Endothelial cell of umbilical vein (primary cell): ENCODE results near the gene WDR37.

ENCODE experiments used
- EZH2 ChIP-seq: IDR thresholded peaks from 2 replicates; pipeline ENCODE4 v1.6.1; 2012; ENCODE audit warnings: borderline replicate concordance, low read depth, mild to moderate bottlenecking, moderate library complexity, low read length, inconsistent platforms; ENCODE audit not compliant: severe bottlenecking
- JUN ChIP-seq: IDR thresholded peaks from 2 replicates; pipeline ENCODE4 v1.6.1; 2011; ENCODE audit warnings: borderline replicate concordance, low read depth; ENCODE audit not compliant: insufficient read length, insufficient read depth
- MYC ChIP-seq: IDR thresholded peaks from one replicate; pipeline ENCODE4 v1.6.1; 2011; ENCODE audit warnings: mild to moderate bottlenecking, low read depth, low read length
- POLR2A ChIP-seq: IDR thresholded peaks from 2 replicates; pipeline ENCODE4 v1.6.1; 2012; ENCODE audit warnings: low read depth, mild to moderate bottlenecking, control low read depth, low read length
- POLR2AphosphoS5 ChIP-seq: IDR thresholded peaks from 2 replicates; pipeline ENCODE4 v1.6.1; 2012; ENCODE audit warnings: low read depth, mild to moderate bottlenecking, control low read depth, low read length, moderate library complexity; ENCODE audit not compliant: insufficient read depth
- TF ChIP-seq, protein P1 (sequence below), 2 donors: IDR thresholded peaks; 1 replicate in 1 of 2; 2 replicates in 1 of 2; pipeline ENCODE4 v1.5.1; 2011; ENCODE audit warnings: low read length in 2 of 2, mild to moderate bottlenecking in 2 of 2, moderate library complexity in 2 of 2, control low read depth in 1 of 2, inconsistent platforms in 1 of 2, low read depth in 1 of 2; ENCODE audit not compliant: insufficient read depth in 1 of 2; ENCODE audit errors: extremely low read depth in 1 of 2

- TF ChIP-seq, protein P1, sequence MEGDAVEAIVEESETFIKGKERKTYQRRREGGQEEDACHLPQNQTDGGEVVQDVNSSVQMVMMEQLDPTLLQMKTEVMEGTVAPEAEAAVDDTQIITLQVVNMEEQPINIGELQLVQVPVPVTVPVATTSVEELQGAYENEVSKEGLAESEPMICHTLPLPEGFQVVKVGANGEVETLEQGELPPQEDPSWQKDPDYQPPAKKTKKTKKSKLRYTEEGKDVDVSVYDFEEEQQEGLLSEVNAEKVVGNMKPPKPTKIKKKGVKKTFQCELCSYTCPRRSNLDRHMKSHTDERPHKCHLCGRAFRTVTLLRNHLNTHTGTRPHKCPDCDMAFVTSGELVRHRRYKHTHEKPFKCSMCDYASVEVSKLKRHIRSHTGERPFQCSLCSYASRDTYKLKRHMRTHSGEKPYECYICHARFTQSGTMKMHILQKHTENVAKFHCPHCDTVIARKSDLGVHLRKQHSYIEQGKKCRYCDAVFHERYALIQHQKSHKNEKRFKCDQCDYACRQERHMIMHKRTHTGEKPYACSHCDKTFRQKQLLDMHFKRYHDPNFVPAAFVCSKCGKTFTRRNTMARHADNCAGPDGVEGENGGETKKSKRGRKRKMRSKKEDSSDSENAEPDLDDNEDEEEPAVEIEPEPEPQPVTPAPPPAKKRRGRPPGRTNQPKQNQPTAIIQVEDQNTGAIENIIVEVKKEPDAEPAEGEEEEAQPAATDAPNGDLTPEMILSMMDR (IDR thresholded peaks at IDR 0.05; ENCODE audit: extremely low read depth in 1 of 2, insufficient read depth in 1 of 2, low read depth in 1 of 2, low read length in 2 of 2): no peak
- TF ChIP-seq POLR2A (no peak), EZH2 (no peak), MYC (no peak), POLR2AphosphoS5 (no peak), JUN (no peak)
These were observed 49.6 kb upstream of the WDR37 start for GRCh38 chr10:1006573-1006972.
